ENCODE data around the gene ORC3. TPM values are rescaled to one million over a fixed set of nuclear protein-coding genes. Genes with fewer than 3 reads are reported as not detected.

Gene ORC3
- total and polyA plus RNA-seq, 2 of the 4 experiments (the other 2 are of a cell fraction), result 22.3 to 30.6 TPM

DNA sequence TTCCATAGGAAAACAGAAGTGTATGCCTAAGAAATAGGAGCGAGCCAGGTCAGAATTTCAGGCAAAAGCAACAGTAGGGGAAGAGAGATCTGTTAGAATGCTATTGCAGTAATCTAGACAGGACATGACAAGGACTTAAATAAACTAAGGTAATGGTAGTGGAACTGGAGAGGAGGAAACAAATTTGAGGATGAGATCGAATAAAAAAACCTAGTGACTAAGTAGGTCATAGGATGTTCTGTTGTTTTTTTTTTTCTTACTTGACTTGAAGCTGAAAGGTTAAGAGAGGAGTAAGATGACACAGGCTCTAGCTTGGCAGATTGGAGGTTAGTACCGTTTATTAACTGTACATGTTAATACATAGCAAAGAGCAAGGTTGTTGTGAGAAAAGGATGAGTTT is 28.6 kb downstream of the ORC3 start:
- no peak overlapping the region for H2BK20ac ChIP-seq (ENCODE audit: low read depth, low read length)
- TF ChIP-seq MAZ (IDR thresholded peaks at IDR 0.05; ENCODE audit: borderline replicate concordance, low read depth, low read length), result no peak
- no peak for TF ChIP-seq RCOR1 (IDR thresholded peaks at IDR 0.05; ENCODE audit: insufficient replicate concordance, low read length)
- TF ChIP-seq CHD1 (IDR thresholded peaks at IDR 0.05; ENCODE audit: low read depth, low read length), result no peak
- H3K27me3 ChIP-seq (ENCODE audit: control insufficient read depth, insufficient read depth, low read length), result no peaks in the 10 kb centered on the region
- no peak overlapping the region for H3K4ac ChIP-seq (ENCODE audit: low read depth, low read length)
- H4K8ac ChIP-seq (ENCODE audit: low read depth in 2 of 2, low read length in 2 of 2), result no peak overlapping the region
- H3K9me1 ChIP-seq (ENCODE audit: insufficient read depth, low read length), result no peaks in the 10 kb centered on the region
- H2AFZ ChIP-seq (replicated peaks; ENCODE audit: low read length, poor library complexity), result no peak overlapping the region
- no peak overlapping the region for H3K18ac ChIP-seq (ENCODE audit: low read depth, low read length)
- no peak overlapping the region for H2AK9ac ChIP-seq (replicated peaks; ENCODE audit: low read depth, low read length, poor library complexity)
- H3K9ac ChIP-seq (ENCODE audit: low read depth, low read length), result no peak overlapping the region
- H3K79me1 ChIP-seq (ENCODE audit: low read depth in 1 of 2, low read length in 2 of 2), result no peaks in the 10 kb centered on the region
- H3K36me3 ChIP-seq (ENCODE audit: control insufficient read depth, insufficient read depth, low read length), result peaks cover 6% of the 10 kb centered on the region; the same call in 1 of the 2 replicates
- H4K91ac ChIP-seq (ENCODE audit: insufficient read depth, low read depth, low read length), result no peak overlapping the region
- H4K20me1 ChIP-seq (ENCODE audit: insufficient read depth, low read length), result no peaks in the 10 kb centered on the region
- no peak overlapping the region for H2BK120ac ChIP-seq (ENCODE audit: low read depth, low read length)
- 100% methylated on average over 3 of the region's 3 CpGs; no CpG with 5 or more reads in 1 of the 2 experiments for WGBS, 2 experiments (ENCODE audit: extremely low coverage in 2 of 2, insufficient read length in 1 of 2)
- no peak overlapping the region for H2AK5ac ChIP-seq (ENCODE audit: low read depth, low read length)
- no peak overlapping the region for H3K27ac ChIP-seq (ENCODE audit: insufficient read depth, low read length)
- peak; percentile 8 for DNase-seq
- BruUV-seq (replicated peaks), result no TSS peak
- CTCF ChIA-PET, result interaction anchor here (0.7 kb wide), 1 partner anchor 172 kb away, joined by 5 read pairs; no protein-coding TSS in a partner anchor
- in situ Hi-C loops (cut with MboI; ENCODE audit: low sequenced_read_pairs), result no loop called here
- H3K4me2 ChIP-seq (ENCODE audit: low read depth, low read length), result no peak overlapping the region
- H3K4me3 ChIP-seq (ENCODE audit: insufficient read depth, low read depth, low read length), result no peak overlapping the region
- no peaks in the 10 kb centered on the region for H3K4me1 ChIP-seq (ENCODE audit: control insufficient read depth, insufficient read depth, low read length)
- no peak overlapping the region for H3K56ac ChIP-seq (ENCODE audit: extremely low read depth, insufficient read depth, low read length)
- H3K23ac ChIP-seq (ENCODE audit: low read depth, low read length), result no peak overlapping the region
- dilution Hi-C loops (cut with HindIII; ENCODE audit: low sequenced_read_pairs, unreplicated experiment), result no loop called here
- POLR2A ChIA-PET (ENCODE audit: unreplicated experiment), result no interaction called here
- no peak for ATAC-seq (ENCODE audit: low read depth)
- no peak overlapping the region for H3K14ac ChIP-seq (replicated peaks; ENCODE audit: low read depth, low read length)
- no peak overlapping the region for H2BK15ac ChIP-seq (ENCODE audit: low read depth, low read length)
- intact Hi-C loops (cut with micrococcal nuclease), result no loop called here
- H4K5ac ChIP-seq (ENCODE audit: low read depth, low read length), result no peak overlapping the region
- no peak overlapping the region for H2BK5ac ChIP-seq (ENCODE audit: low read depth, low read length, poor library complexity, severe bottlenecking)
- H3K9me3 ChIP-seq (ENCODE audit: control insufficient read depth, insufficient read depth, low read length), result no peaks in the 10 kb centered on the region

All from IMR-90 (cell line).